SU-DHL-6 (cell line): Measurements from ENCODE around the gene SMKR1.

Experiments used
- EZH2phosphoT487 ChIP-seq: fragments of 200-600 bp; sonication (generic), shearing (Covaris generic); conservative IDR thresholded peaks from 2 replicates; pipeline ENCODE4 v1.6.1; 2018; ENCODE audit warnings: mild to moderate bottlenecking, antibody characterized with exemption, low read length, moderate library complexity, mixed read lengths
- TF ChIP-seq, protein P1 (sequence below): fragments of 200-600 bp; sonication (generic); IDR thresholded peaks from one replicate; pipeline ENCODE4 v1.5.1; 2017; ENCODE audit warnings: antibody characterized with exemption, mild to moderate bottlenecking, low read length, moderate library complexity; ENCODE audit not compliant: insufficient read depth, poor library complexity, severe bottlenecking

DNA sequence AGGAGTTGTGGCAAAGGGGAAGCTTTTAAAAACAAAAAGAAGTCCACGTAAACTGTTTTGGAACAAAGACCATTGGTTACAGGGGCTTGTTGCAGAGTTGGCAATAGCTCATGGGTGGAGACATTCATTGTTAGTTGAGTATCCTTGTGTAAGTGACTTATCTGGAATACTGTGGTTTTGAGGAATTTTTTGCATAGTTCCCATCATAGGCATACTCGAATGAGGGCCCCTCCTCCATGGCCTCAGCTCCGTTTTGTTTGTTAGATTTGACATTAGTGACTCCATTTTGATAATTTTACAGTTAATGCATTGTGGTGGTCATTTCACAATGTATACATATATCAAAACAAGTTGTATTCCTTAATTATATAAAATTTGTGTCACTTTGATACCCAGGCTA is 12.8 kb upstream of the SMKR1 start:
- TF ChIP-seq, protein P1, sequence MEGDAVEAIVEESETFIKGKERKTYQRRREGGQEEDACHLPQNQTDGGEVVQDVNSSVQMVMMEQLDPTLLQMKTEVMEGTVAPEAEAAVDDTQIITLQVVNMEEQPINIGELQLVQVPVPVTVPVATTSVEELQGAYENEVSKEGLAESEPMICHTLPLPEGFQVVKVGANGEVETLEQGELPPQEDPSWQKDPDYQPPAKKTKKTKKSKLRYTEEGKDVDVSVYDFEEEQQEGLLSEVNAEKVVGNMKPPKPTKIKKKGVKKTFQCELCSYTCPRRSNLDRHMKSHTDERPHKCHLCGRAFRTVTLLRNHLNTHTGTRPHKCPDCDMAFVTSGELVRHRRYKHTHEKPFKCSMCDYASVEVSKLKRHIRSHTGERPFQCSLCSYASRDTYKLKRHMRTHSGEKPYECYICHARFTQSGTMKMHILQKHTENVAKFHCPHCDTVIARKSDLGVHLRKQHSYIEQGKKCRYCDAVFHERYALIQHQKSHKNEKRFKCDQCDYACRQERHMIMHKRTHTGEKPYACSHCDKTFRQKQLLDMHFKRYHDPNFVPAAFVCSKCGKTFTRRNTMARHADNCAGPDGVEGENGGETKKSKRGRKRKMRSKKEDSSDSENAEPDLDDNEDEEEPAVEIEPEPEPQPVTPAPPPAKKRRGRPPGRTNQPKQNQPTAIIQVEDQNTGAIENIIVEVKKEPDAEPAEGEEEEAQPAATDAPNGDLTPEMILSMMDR = no peak
- no peak for TF ChIP-seq EZH2phosphoT487
